MM.1S (cell line): ENCODE data around the gene MFAP2.

Source experiments
- DNase-seq: peaks from one replicate; pipeline ENCODE4 v3.0.0-alpha.2; 2015
- H2AFZ ChIP-seq: fragments of 300-600 bp; sonication (generic); 2 replicates; pipeline ENCODE4 v1.6.0; 2016; ENCODE audit warnings: antibody characterized with exemption, low read length
- H3F3A ChIP-seq: fragments of 300-600 bp; sonication (generic); 2 replicates; pipeline ENCODE4 v1.6.1; 2016; ENCODE audit warnings: mild to moderate bottlenecking, antibody characterized with exemption, low read length, moderate library complexity, mixed read lengths; ENCODE audit not compliant: insufficient read depth
- H3K27ac ChIP-seq: fragments of 300-600 bp; sonication (generic); 2 replicates; pipeline ENCODE4 v1.5.1; 2016; ENCODE audit warnings: mild to moderate bottlenecking, low read length
- H3K27me3 ChIP-seq: fragments of 300-600 bp; sonication (generic); replicated peaks from 2 replicates; pipeline ENCODE4 v1.6.0; 2016; ENCODE audit warnings: low read length; ENCODE audit not compliant: insufficient read depth
- H3K36me3 ChIP-seq: fragments of 300-600 bp; sonication (generic); replicated peaks from 2 replicates; pipeline ENCODE4 v1.6.1; 2016; ENCODE audit warnings: mild to moderate bottlenecking, low read length, mixed read lengths; ENCODE audit not compliant: insufficient read depth
- H3K4me1 ChIP-seq: fragments of 300-600 bp; sonication (generic); 2 replicates; pipeline ENCODE4 v1.6.1; 2016; ENCODE audit warnings: low read length, mixed read lengths
- H3K4me2 ChIP-seq: fragments of 300-600 bp; sonication (generic); 2 replicates; pipeline ENCODE4 v1.6.0; 2016; ENCODE audit warnings: low read depth, low read length
- H3K4me3 ChIP-seq: fragments of 300-600 bp; sonication (generic); 2 replicates; pipeline ENCODE4 v1.5.1; 2016; ENCODE audit warnings: low read length, mixed read lengths
- H3K79me2 ChIP-seq: fragments of 300-600 bp; sonication (generic); 2 replicates; pipeline ENCODE4 v1.6.1; 2016; ENCODE audit warnings: mixed run types, low read length, mixed read lengths
- H3K9ac ChIP-seq: fragments of 300-600 bp; sonication (generic); 2 replicates; pipeline ENCODE4 v1.6.1; 2016; ENCODE audit warnings: low read length, mixed read lengths
- H3K9me2 ChIP-seq: fragments of 300-600 bp; sonication (generic); replicated peaks from 2 replicates; pipeline ENCODE4 v1.6.1; 2016; ENCODE audit warnings: mild to moderate bottlenecking, low read length, mixed read lengths; ENCODE audit not compliant: insufficient read depth
- H3K9me3 ChIP-seq: fragments of 300-600 bp; sonication (generic); replicated peaks from 2 replicates; pipeline ENCODE4 v1.6.1; 2016; ENCODE audit warnings: mild to moderate bottlenecking, low read length, mixed read lengths; ENCODE audit not compliant: insufficient read depth
- H4K20me1 ChIP-seq: fragments of 300-600 bp; sonication (generic); 2 replicates; pipeline ENCODE4 v1.6.1; 2016; ENCODE audit warnings: mild to moderate bottlenecking, low read length, moderate library complexity, mixed read lengths; ENCODE audit not compliant: insufficient read depth
- CTCF ChIP-seq: fragments of 300-600 bp; sonication (generic); IDR thresholded peaks from 2 replicates; pipeline ENCODE4 v1.5.1; 2016; ENCODE audit warnings: antibody characterized with exemption, low read length, mixed read lengths
- EZH2 ChIP-seq: fragments of 300-600 bp; sonication (generic); optimal IDR thresholded peaks from 2 replicates; pipeline ENCODE3; 2017; ENCODE audit warnings: low read depth, mild to moderate bottlenecking, antibody characterized with exemption, low read length, mixed read lengths
- EZH2phosphoT487 ChIP-seq: fragments of 300-600 bp; sonication (generic); IDR thresholded peaks from 2 replicates; pipeline ENCODE4 v1.6.1; 2018; ENCODE audit warnings: antibody characterized with exemption, low read length

MFAP2 gene

GRCh38 chr1:16981269-16981849 is 939 bp upstream of the MFAP2 start:
- Histone ChIP-seq H3K4me3 (no peak overlapping the region), H3K4me2 (no peak overlapping the region), H2AFZ (no peak overlapping the region), H3K9ac (no peak overlapping the region), H3K4me1 (no peaks in the 10 kb centered on the region), H3F3A (no peaks in the 10 kb centered on the region), H3K9me2 (no peaks in the 10 kb centered on the region), H3K79me2 (no peaks in the 10 kb centered on the region), H3K27ac (no peak overlapping the region), H3K27me3 (peaks cover 26% of the 10 kb centered on the region), H4K20me1 (no peaks in the 10 kb centered on the region), H3K9me3 (no peaks in the 10 kb centered on the region), H3K36me3 (no peaks in the 10 kb centered on the region)
- TF ChIP-seq EZH2 (no peak), EZH2phosphoT487 (no peak), CTCF (no peak)
- DNase-seq = no peak

GRCh38 chr1:16979475-16980327 is 719 bp downstream of the MFAP2 start:
- Histone ChIP-seq H3K27me3 (peaks cover 26% of the 10 kb centered on the region), H2AFZ (no peak overlapping the region), H3K9ac (no peak overlapping the region), H3K79me2 (no peaks in the 10 kb centered on the region), H3K4me1 (no peaks in the 10 kb centered on the region), H3K36me3 (no peaks in the 10 kb centered on the region), H3K27ac (no peak overlapping the region), H4K20me1 (no peaks in the 10 kb centered on the region), H3K9me3 (no peaks in the 10 kb centered on the region), H3K4me3 (no peak overlapping the region), H3K9me2 (no peaks in the 10 kb centered on the region), H3K4me2 (no peak overlapping the region), H3F3A (no peaks in the 10 kb centered on the region)
- no peak for DNase-seq
- TF ChIP-seq EZH2phosphoT487 (no peak), CTCF (no peak), EZH2 (no peak)

- Histone ChIP-seq H3F3A (no peaks in the 10 kb centered on the region), H3K9ac (no peak overlapping the region), H3K27ac (no peak overlapping the region), H3K4me2 (no peak overlapping the region), H4K20me1 (no peaks in the 10 kb centered on the region), H3K4me1 (no peaks in the 10 kb centered on the region), H3K9me2 (no peaks in the 10 kb centered on the region), H3K27me3 (peaks cover 26% of the 10 kb centered on the region), H3K79me2 (no peaks in the 10 kb centered on the region), H3K9me3 (no peaks in the 10 kb centered on the region), H2AFZ (no peak overlapping the region), H3K4me3 (no peak overlapping the region), H3K36me3 (no peaks in the 10 kb centered on the region)
- no peak for DNase-seq
- TF ChIP-seq EZH2 (no peak), EZH2phosphoT487 (no peak), CTCF (no peak)
These were observed 1.6 kb downstream of the MFAP2 start for GRCh38 chr1:16978567-16979474.
